CMK (cell line): ENCODE results near the gene COL19A1.
"Not testable (repeated sequence)": the region's sequence is repeated elsewhere in the genome, so short reads cannot be mapped to it uniquely, and the experiment has no call there.

ENCODE experiments used
- DNase-seq: peaks from one replicate; pipeline ENCODE4 v3.0.0-alpha.2; 2010; ENCODE audit warnings: low read depth

Gene COL19A1

GRCh38 chr6:69866351-69866769 lies at the start of gene COL19A1:
COL19A1 (plus strand) TSS chr6:69866556; CDS start chr6:69879568, 13,012 bp downstream.
- no peak for DNase-seq

- DNase-seq: no peak
Measured at GRCh38 chr6:69816569-69816968, 49.8 kb upstream of the COL19A1 start.

GRCh38 chr6:69817358-69817757 lies 49.0 kb upstream of the COL19A1 start:
- DNase-seq: no peak

- DNase-seq: no peak
Measured at GRCh38 chr6:69818223-69818930, 48.0 kb upstream of the COL19A1 start.

GRCh38 chr6:69819138-69819537 lies 47.2 kb upstream of the COL19A1 start:
- no peak for DNase-seq

- no peak for DNase-seq
Measured at GRCh38 chr6:69820018-69820417, 46.3 kb upstream of the COL19A1 start.

GRCh38 chr6:69820438-69820837 lies 45.9 kb upstream of the COL19A1 start:
- DNase-seq: no peak

GRCh38 chr6:69824355-69824754 lies 42.0 kb upstream of the COL19A1 start:
- DNase-seq: not testable (repeated sequence)

GRCh38 chr6:69825904-69826303 lies 40.5 kb upstream of the COL19A1 start:
- DNase-seq: no peak

- DNase-seq: no peak
Measured at GRCh38 chr6:69827276-69827893, 39.0 kb upstream of the COL19A1 start.

- DNase-seq: no peak
Measured at GRCh38 chr6:69832558-69832957, 33.8 kb upstream of the COL19A1 start.

GRCh38 chr6:69835414-69836179 lies 30.8 kb upstream of the COL19A1 start:
- DNase-seq: no peak

GRCh38 chr6:69841862-69842261 lies 24.5 kb upstream of the COL19A1 start:
- DNase-seq: no peak

- no peak for DNase-seq
Measured at GRCh38 chr6:69843189-69843588, 23.2 kb upstream of the COL19A1 start.

- no peak for DNase-seq
Measured at GRCh38 chr6:69846312-69846711, 20.0 kb upstream of the COL19A1 start.

- DNase-seq: no peak
Measured at GRCh38 chr6:69846770-69847491, 19.4 kb upstream of the COL19A1 start.

- no peak for DNase-seq
Measured at GRCh38 chr6:69847492-69847788, 18.9 kb upstream of the COL19A1 start.

- no peak for DNase-seq
Measured at GRCh38 chr6:69848552-69848951, 17.8 kb upstream of the COL19A1 start.

GRCh38 chr6:69852706-69853105 lies 13.7 kb upstream of the COL19A1 start:
- no peak for DNase-seq

- DNase-seq: no peak
Measured at GRCh38 chr6:69861986-69862385, 4.4 kb upstream of the COL19A1 start.

- DNase-seq: no peak
Measured at GRCh38 chr6:69863766-69864165, 2.6 kb upstream of the COL19A1 start.

- DNase-seq: no peak
Measured at GRCh38 chr6:69865126-69865525, 1.2 kb upstream of the COL19A1 start.
